ENCODE results near the gene COQ10A. TPM values are rescaled to one million over a fixed set of nuclear protein-coding genes. Genes with fewer than 3 reads are reported as not detected.

COQ10A gene
- total RNA-seq, 6 experiments from 2014 or later, result 6.4 to 10.7 (median 8.2) TPM

DNA sequence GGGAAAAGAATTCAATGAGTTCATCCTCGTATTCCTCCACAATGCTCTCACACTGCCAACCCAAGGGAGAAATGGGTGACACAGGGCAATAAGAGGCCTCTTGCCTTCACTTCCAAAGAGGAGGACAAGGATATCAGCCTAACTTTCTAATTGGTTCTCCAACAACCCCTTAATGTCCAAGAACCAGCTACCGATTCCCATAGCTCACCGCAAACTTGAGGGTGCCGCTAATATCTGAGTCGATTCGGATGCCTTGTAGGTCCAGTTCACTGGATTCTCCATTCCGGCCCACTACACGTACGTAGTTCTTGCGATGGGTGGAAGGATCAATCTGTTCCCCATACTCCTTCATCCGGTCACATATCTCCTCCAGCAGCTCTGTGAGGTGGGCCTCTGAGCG, 44.3 kb downstream of the COQ10A start:
- no peak overlapping the region for H3K4me3 Mint-ChIP-seq
- H3K27me3 Mint-ChIP-seq (ENCODE audit: insufficient read depth), result no peaks in the 10 kb centered on the region
- H3K27ac Mint-ChIP-seq, result no peak overlapping the region
- TF ChIP-seq, protein P1, sequence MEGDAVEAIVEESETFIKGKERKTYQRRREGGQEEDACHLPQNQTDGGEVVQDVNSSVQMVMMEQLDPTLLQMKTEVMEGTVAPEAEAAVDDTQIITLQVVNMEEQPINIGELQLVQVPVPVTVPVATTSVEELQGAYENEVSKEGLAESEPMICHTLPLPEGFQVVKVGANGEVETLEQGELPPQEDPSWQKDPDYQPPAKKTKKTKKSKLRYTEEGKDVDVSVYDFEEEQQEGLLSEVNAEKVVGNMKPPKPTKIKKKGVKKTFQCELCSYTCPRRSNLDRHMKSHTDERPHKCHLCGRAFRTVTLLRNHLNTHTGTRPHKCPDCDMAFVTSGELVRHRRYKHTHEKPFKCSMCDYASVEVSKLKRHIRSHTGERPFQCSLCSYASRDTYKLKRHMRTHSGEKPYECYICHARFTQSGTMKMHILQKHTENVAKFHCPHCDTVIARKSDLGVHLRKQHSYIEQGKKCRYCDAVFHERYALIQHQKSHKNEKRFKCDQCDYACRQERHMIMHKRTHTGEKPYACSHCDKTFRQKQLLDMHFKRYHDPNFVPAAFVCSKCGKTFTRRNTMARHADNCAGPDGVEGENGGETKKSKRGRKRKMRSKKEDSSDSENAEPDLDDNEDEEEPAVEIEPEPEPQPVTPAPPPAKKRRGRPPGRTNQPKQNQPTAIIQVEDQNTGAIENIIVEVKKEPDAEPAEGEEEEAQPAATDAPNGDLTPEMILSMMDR (IDR thresholded peaks at IDR 0.05), result no peak
- peaks cover 27% of the 10 kb centered on the region for H3K36me3 Mint-ChIP-seq (ENCODE audit: low read depth)
- H3K9me3 Mint-ChIP-seq, result no peaks in the 10 kb centered on the region
- DNase-seq, result no peak
- H3K4me1 Mint-ChIP-seq (ENCODE audit: low read depth), result peaks cover 8% of the 10 kb centered on the region; the same call in 1 of the 2 replicates

DNA sequence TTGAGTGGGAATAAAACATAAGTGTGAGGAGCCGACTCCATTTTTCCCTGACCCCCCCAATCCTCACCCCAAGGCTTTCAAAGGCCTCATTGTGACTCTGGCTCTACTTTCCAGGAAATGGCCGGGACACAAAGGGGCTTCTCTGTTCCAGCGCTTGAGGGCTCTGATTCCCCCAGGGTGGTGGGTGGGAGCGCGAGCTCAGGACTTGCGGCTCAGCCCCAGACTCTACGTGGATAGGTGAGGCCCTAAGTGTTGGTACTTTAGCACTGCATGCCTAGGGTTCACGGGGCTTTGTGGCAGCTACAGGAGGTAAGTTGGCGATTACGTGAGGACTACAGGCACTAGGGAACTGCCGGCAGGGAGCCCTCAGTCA, 48.5 kb downstream of the COQ10A start:
- peak overlapping the region; percentile 98 for H3K27ac Mint-ChIP-seq
- peak overlapping the region; percentile 99 for H3K4me3 Mint-ChIP-seq
- H3K4me1 Mint-ChIP-seq (ENCODE audit: low read depth), result peaks cover 8% of the 10 kb centered on the region; the same call in 1 of the 2 replicates
- no peak for DNase-seq
- H3K27me3 Mint-ChIP-seq (ENCODE audit: insufficient read depth), result no peaks in the 10 kb centered on the region; the same call in 1 of the 2 replicates
- TF ChIP-seq, protein P1 (IDR thresholded peaks at IDR 0.05), result no peak
- H3K9me3 Mint-ChIP-seq, result no peaks in the 10 kb centered on the region
- H3K36me3 Mint-ChIP-seq (ENCODE audit: low read depth), result peaks cover 20% of the 10 kb centered on the region

DNA sequence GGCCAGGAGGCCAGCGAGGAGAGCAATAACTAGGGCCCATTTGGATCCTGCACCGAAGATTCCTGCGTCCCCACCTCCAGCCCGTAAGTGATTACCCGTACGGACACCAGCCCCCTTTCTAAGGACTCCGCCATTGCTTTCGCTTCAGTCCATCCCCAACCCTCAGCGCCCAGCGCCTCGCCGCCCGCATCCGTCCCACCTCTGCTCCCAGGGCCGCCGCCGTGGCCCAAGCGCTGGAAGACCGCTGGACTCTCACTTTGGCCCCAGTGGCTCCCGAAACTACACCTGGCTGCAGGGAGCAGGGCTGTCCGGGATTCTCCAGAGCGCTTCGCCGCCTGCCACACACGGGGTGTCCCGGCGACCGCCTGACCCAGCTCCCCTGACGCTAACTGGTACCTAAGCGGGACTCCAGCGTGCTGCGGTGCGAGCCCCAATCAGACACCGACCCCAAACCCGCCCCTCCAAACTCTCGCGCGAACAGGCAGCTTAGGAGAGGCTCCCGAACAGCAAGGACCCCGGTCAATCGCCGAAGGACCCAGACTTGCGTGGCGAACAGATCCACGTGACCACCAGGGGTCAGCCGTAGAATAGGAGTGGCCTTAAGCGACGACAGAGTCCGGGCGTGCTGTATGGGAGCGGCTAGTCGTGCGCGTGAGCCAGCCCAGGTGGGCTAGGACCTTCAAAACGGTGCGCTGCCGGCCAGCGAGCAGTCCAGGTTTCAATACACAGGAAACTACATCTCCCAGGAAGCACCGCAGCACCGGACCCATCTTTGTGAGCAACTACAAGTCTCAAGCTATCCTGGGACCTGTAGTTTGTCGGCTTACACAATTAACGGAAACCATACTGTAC, 49.1 kb downstream of the COQ10A start, which contains the start of gene CNPY2:
CNPY2 (minus strand) TSS at position 367 of the 852 bp plus-strand sequence. CDS start 771 bp downstream, outside the sequence.
- H3K27me3 Mint-ChIP-seq (ENCODE audit: insufficient read depth), result no peaks in the 10 kb centered on the region; the same call in 1 of the 2 replicates
- TF ChIP-seq, protein P1 (IDR thresholded peaks at IDR 0.05), result peak; percentile 68
- H3K4me1 Mint-ChIP-seq (ENCODE audit: low read depth), result peaks cover 8% of the 10 kb centered on the region; the same call in 1 of the 2 replicates
- H3K27ac Mint-ChIP-seq, result peak within 1 kb of the TSS; percentile 98
- peak within 1 kb of the TSS; percentile 99 for H3K4me3 Mint-ChIP-seq
- peak; percentile 98 for DNase-seq
- no peaks in the 10 kb centered on the region for H3K9me3 Mint-ChIP-seq
- H3K36me3 Mint-ChIP-seq (ENCODE audit: low read depth), result peaks cover 18% of the 10 kb centered on the region; the same call in 1 of the 2 replicates

DNA sequence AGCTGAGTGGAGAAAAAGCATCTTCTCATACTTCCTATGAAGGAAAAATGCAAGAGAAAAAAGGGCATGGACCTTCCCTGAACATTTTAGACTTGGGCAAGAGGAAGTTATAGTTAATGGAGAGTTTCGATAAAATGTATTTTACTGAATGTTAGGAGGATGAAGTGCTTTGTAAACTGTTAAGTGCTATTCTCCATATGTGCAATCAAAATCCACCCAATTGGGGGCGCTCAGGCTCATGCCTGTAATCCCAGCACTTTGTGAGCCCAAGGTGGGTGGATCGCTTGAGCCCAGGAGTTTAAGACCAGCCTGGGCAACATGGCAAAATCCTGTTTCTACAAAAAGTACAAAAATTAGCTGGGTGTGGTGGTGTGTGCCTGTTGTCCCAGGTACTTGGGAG, 50.9 kb downstream of the COQ10A start:
- no peak overlapping the region for H3K27ac Mint-ChIP-seq

More for the DNA sequence above, 50.9 kb downstream of the COQ10A start:
- Mint-ChIP-seq H3K36me3 (ENCODE audit: low read depth) (peaks cover 11% of the 10 kb centered on the region; the same call in 1 of the 2 replicates), H3K9me3 (no peaks in the 10 kb centered on the region), H3K4me3 (no peak overlapping the region), H3K27me3 (ENCODE audit: insufficient read depth) (no peaks in the 10 kb centered on the region; the same call in 1 of the 2 replicates), H3K4me1 (ENCODE audit: low read depth) (peaks cover 8% of the 10 kb centered on the region; the same call in 1 of the 2 replicates)
- TF ChIP-seq, protein P1 (IDR thresholded peaks at IDR 0.05), result peak; percentile 34
- no peak for DNase-seq

Other genes with a start within 250 kb of the COQ10A start
- gene IKZF4, start 245.9 kb upstream of the COQ10A start, total RNA-seq (2021; fragmentation: NEBNext Ultra II Directional; extraction: Animal tissue kit (Norgen Biotek cat#: 25700)), result 1 to 10 TPM; 5.2 to 7.2 (median 5.9) TPM
- 100 to 1,000 TPM in 1 of 6 experiments, 10 to 100 TPM in 5; 40.7 to 151 (median 52.1) TPM for gene RPS26, start 225.0 kb upstream of the COQ10A start, total RNA-seq (2021; fragmentation: NEBNext Ultra II Directional; extraction: Animal tissue kit (Norgen Biotek cat#: 25700))
- gene ERBB3, start 186.8 kb upstream of the COQ10A start, total RNA-seq (2021; fragmentation: NEBNext Ultra II Directional; extraction: Animal tissue kit (Norgen Biotek cat#: 25700)), result 1 to 10 TPM; 1.0 to 2.5 (median 1.8) TPM
- 100 to 1,000 TPM; 144 to 190 (median 177) TPM for gene PA2G4, start 162.4 kb upstream of the COQ10A start, total RNA-seq (2021; fragmentation: NEBNext Ultra II Directional; extraction: Animal tissue kit (Norgen Biotek cat#: 25700))
- 1,000 to 10,000 TPM; 2,722 to 3,464 (median 3,292) TPM for gene RPL41, start 150.3 kb upstream of the COQ10A start, total RNA-seq (2021; fragmentation: NEBNext Ultra II Directional; extraction: Animal tissue kit (Norgen Biotek cat#: 25700))
- 1 to 10 TPM; 3.3 to 4.7 (median 3.8) TPM for gene ZC3H10, start 148.7 kb upstream of the COQ10A start, total RNA-seq (2021; fragmentation: NEBNext Ultra II Directional; extraction: Animal tissue kit (Norgen Biotek cat#: 25700))
- gene ESYT1, start 138.7 kb upstream of the COQ10A start, total RNA-seq (2021; fragmentation: NEBNext Ultra II Directional; extraction: Animal tissue kit (Norgen Biotek cat#: 25700)), result 100 to 1,000 TPM; 136 to 174 (median 151) TPM
- gene MYL6B, start 114.4 kb upstream of the COQ10A start, total RNA-seq (2021; fragmentation: NEBNext Ultra II Directional; extraction: Animal tissue kit (Norgen Biotek cat#: 25700)), result 100 to 1,000 TPM in 5 of 6 experiments, 10 to 100 TPM in 1; 84.5 to 119 (median 108) TPM
- gene MYL6, start 108.6 kb upstream of the COQ10A start, total RNA-seq (2021; fragmentation: NEBNext Ultra II Directional; extraction: Animal tissue kit (Norgen Biotek cat#: 25700)), result 1,000 to 10,000 TPM; 2,668 to 3,384 (median 3,141) TPM
- gene SMARCC2, start 77.5 kb upstream of the COQ10A start, total RNA-seq (2021; fragmentation: NEBNext Ultra II Directional; extraction: Animal tissue kit (Norgen Biotek cat#: 25700)), result 10 to 100 TPM; 72.1 to 99.8 (median 87.1) TPM
- gene RNF41, start 45.0 kb upstream of the COQ10A start, total RNA-seq (2021; fragmentation: NEBNext Ultra II Directional; extraction: Animal tissue kit (Norgen Biotek cat#: 25700)), result 100 to 1,000 TPM in 1 of 6 experiments, 10 to 100 TPM in 5; 65.9 to 103 (median 71.2) TPM
- gene NABP2, start 42.6 kb upstream of the COQ10A start, total RNA-seq (2021; fragmentation: NEBNext Ultra II Directional; extraction: Animal tissue kit (Norgen Biotek cat#: 25700)), result 10 to 100 TPM; 46.8 to 53.6 (median 49.4) TPM
- under 1 TPM in 1 of 6 experiments, not detected in 5; 0.10 TPM for gene SLC39A5, start 36.9 kb upstream of the COQ10A start, total RNA-seq (2021; fragmentation: NEBNext Ultra II Directional; extraction: Animal tissue kit (Norgen Biotek cat#: 25700))
- 10 to 100 TPM; 57.9 to 87.8 (median 68.6) TPM for gene ANKRD52, start 8.6 kb upstream of the COQ10A start, total RNA-seq (2021; fragmentation: NEBNext Ultra II Directional; extraction: Animal tissue kit (Norgen Biotek cat#: 25700))
- gene CS, start 33.4 kb downstream of the COQ10A start, total RNA-seq (2021; fragmentation: NEBNext Ultra II Directional; extraction: Animal tissue kit (Norgen Biotek cat#: 25700)), result 100 to 1,000 TPM; 196 to 247 (median 232) TPM
- gene CNPY2, start 49.0 kb downstream of the COQ10A start, total RNA-seq (2021; fragmentation: NEBNext Ultra II Directional; extraction: Animal tissue kit (Norgen Biotek cat#: 25700)), result 100 to 1,000 TPM; 177 to 275 (median 188) TPM
- 10 to 100 TPM in 5 of 6 experiments, 1 to 10 TPM in 1; 9.0 to 16.7 (median 14.6) TPM for gene PAN2, start 67.1 kb downstream of the COQ10A start, total RNA-seq (2021; fragmentation: NEBNext Ultra II Directional; extraction: Animal tissue kit (Norgen Biotek cat#: 25700))
- under 1 TPM in 1 of 6 experiments, not detected in 5; 0.38 TPM for gene IL23A, start 71.9 kb downstream of the COQ10A start, total RNA-seq (2021; fragmentation: NEBNext Ultra II Directional; extraction: Animal tissue kit (Norgen Biotek cat#: 25700))
- 100 to 1,000 TPM in 2 of 6 experiments, 10 to 100 TPM in 4; 78.6 to 105 (median 95.2) TPM for gene STAT2, start 93.2 kb downstream of the COQ10A start, total RNA-seq (2021; fragmentation: NEBNext Ultra II Directional; extraction: Animal tissue kit (Norgen Biotek cat#: 25700))
- not detected for gene APOF, start 95.9 kb downstream of the COQ10A start, total RNA-seq (2021; fragmentation: NEBNext Ultra II Directional; extraction: Animal tissue kit (Norgen Biotek cat#: 25700))
- gene TIMELESS, start 182.5 kb downstream of the COQ10A start, total RNA-seq (2021; fragmentation: NEBNext Ultra II Directional; extraction: Animal tissue kit (Norgen Biotek cat#: 25700)), result 10 to 100 TPM; 10.4 to 23.1 (median 21.3) TPM
- gene MIP, start 187.7 kb downstream of the COQ10A start, total RNA-seq (2021; fragmentation: NEBNext Ultra II Directional; extraction: Animal tissue kit (Norgen Biotek cat#: 25700)), result under 1 TPM in 1 of 6 experiments, not detected in 5; 0.28 TPM
- gene SPRYD4, start 201.6 kb downstream of the COQ10A start, total RNA-seq (2021; fragmentation: NEBNext Ultra II Directional; extraction: Animal tissue kit (Norgen Biotek cat#: 25700)), result 1 to 10 TPM; 2.4 to 2.9 (median 2.5) TPM
- gene GLS2, start 221.2 kb downstream of the COQ10A start, total RNA-seq (2021; fragmentation: NEBNext Ultra II Directional; extraction: Animal tissue kit (Norgen Biotek cat#: 25700)), result not detected